GM18520 (cell line): ENCODE data around the gene ZMYND10.
A peak's percentile ranks its signal among the peaks of the same experiment; 100 is the strongest.

ENCODE experiments used
- ATAC-seq: cut with Tn5 transposase; IDR thresholded peaks from one replicate; pipeline ENCODE4 v1.9.1; 2021; ENCODE audit not compliant: unreplicated experiment

Gene ZMYND10

GRCh38 chr3:50371133-50371685 lies 25.7 kb upstream of the ZMYND10 start:
- ATAC-seq: no peak

GRCh38 chr3:50370594-50370993 lies 25.1 kb upstream of the ZMYND10 start:
- no peak for ATAC-seq

GRCh38 chr3:50369012-50369670 lies 23.6 kb upstream of the ZMYND10 start:
- ATAC-seq: no peak

- ATAC-seq: no peak
Measured at GRCh38 chr3:50365842-50366220, 20.3 kb upstream of the ZMYND10 start.

- ATAC-seq: peak; percentile 76
Measured at GRCh38 chr3:50365080-50365841, 19.7 kb upstream of the ZMYND10 start.

- no peak for ATAC-seq
Measured at GRCh38 chr3:50364573-50365079, 19.1 kb upstream of the ZMYND10 start.

- ATAC-seq: no peak
Measured at GRCh38 chr3:50359760-50360110, 14.2 kb upstream of the ZMYND10 start.

- peak; percentile 99 for ATAC-seq
Measured at GRCh38 chr3:50358911-50359759, 13.6 kb upstream of the ZMYND10 start, which contains the start of gene TMEM115. TSS of gene TMEM115 (minus strand) at chr3:50359521. CDS start at chr3:50359063, 458 bp downstream.

GRCh38 chr3:50358355-50358910 lies 12.9 kb upstream of the ZMYND10 start:
- no peak for ATAC-seq

GRCh38 chr3:50357481-50357880 lies 11.9 kb upstream of the ZMYND10 start:
- no peak for ATAC-seq

- ATAC-seq: no peak
Measured at GRCh38 chr3:50356553-50356952, 11.0 kb upstream of the ZMYND10 start.

- ATAC-seq: no peak
Measured at GRCh38 chr3:50355829-50356552, 10.5 kb upstream of the ZMYND10 start.

GRCh38 chr3:50354850-50355249 lies 9.3 kb upstream of the ZMYND10 start:
- ATAC-seq: no peak

- no peak for ATAC-seq
Measured at GRCh38 chr3:50354186-50354764, 8.7 kb upstream of the ZMYND10 start.

GRCh38 chr3:50353245-50354004 lies 7.9 kb upstream of the ZMYND10 start:
- ATAC-seq: no peak

- no peak for ATAC-seq
Measured at GRCh38 chr3:50352781-50353180, 7.2 kb upstream of the ZMYND10 start.

- no peak for ATAC-seq
Measured at GRCh38 chr3:50351323-50351697, 5.8 kb upstream of the ZMYND10 start.

GRCh38 chr3:50350527-50351322 lies 5.2 kb upstream of the ZMYND10 start, which contains the start of the genes CYB561D2 and NPRL2:
TSS of gene CYB561D2 (plus strand) at chr3:50350862. CDS start at chr3:50351434, 572 bp downstream.
TSS of gene NPRL2 (minus strand) at chr3:50350775. CDS start at chr3:50350652, 123 bp downstream.
- ATAC-seq: peak; percentile 77
